AG04450 (cell line): ENCODE data around the gene TM9SF3. TPM values are rescaled to one million over a fixed set of nuclear protein-coding genes. Genes with fewer than 3 reads are reported as not detected.
"Not testable (repeated sequence)": the region's sequence is repeated elsewhere in the genome, so short reads cannot be mapped to it uniquely, and the experiment has no call there.

Source experiments
- CTCF ChIA-PET: fragments of 300-600, 350-600 bp; formaldehyde crosslinking; extraction: SDS; loops from one replicate; lab custom pipeline; 2022; ENCODE audit warnings: antibody characterized with exemption, inconsistent platforms; lab: Charles Lee
- POLR2A ChIA-PET: fragments of 350-600 bp; formaldehyde crosslinking; extraction: SDS; loops from one replicate; lab custom pipeline; 2021; ENCODE audit warnings: antibody characterized with exemption, inconsistent platforms; lab: Yijun Ruan, JAX
- DNase-seq: peaks from one replicate; pipeline ENCODE4 v3.0.0-alpha.2; 2011; ENCODE audit warnings: low read depth, low spot score
- H3K27ac ChIP-seq: one replicate; pipeline ENCODE4 v1.5.1; 2012; ENCODE audit warnings: low read depth, low read length, control low read depth
- H3K27me3 ChIP-seq: one replicate; pipeline ENCODE4 v1.6.0; 2012; ENCODE audit warnings: low read length; ENCODE audit not compliant: control insufficient read depth, insufficient read depth
- H3K4me3 ChIP-seq: 2 replicates; pipeline ENCODE4 v1.5.1; 2011; ENCODE audit warnings: mild to moderate bottlenecking, low read depth, low read length, control low read depth
- H3K9me3 ChIP-seq: 2 replicates; pipeline ENCODE4 v1.5.1; 2012; ENCODE audit warnings: low read length; ENCODE audit not compliant: control insufficient read depth, insufficient read depth
- polyA plus RNA-seq: library from polyadenylated mRNA; depleted of rRNA; stranded (reverse); fragments of >200 nt; gene quantifications from 2 replicates; pipeline ENCODE4 v1.2.3, GENCODE V29; 2011
- TF ChIP-seq, protein P1 (sequence below): IDR thresholded peaks from 2 replicates; pipeline ENCODE4 v1.5.1; 2011; ENCODE audit warnings: low read depth, low read length, control low read depth, inconsistent platforms

Gene TM9SF3
- polyA plus RNA-seq, 1 experiment: 90.7 TPM

DNA sequence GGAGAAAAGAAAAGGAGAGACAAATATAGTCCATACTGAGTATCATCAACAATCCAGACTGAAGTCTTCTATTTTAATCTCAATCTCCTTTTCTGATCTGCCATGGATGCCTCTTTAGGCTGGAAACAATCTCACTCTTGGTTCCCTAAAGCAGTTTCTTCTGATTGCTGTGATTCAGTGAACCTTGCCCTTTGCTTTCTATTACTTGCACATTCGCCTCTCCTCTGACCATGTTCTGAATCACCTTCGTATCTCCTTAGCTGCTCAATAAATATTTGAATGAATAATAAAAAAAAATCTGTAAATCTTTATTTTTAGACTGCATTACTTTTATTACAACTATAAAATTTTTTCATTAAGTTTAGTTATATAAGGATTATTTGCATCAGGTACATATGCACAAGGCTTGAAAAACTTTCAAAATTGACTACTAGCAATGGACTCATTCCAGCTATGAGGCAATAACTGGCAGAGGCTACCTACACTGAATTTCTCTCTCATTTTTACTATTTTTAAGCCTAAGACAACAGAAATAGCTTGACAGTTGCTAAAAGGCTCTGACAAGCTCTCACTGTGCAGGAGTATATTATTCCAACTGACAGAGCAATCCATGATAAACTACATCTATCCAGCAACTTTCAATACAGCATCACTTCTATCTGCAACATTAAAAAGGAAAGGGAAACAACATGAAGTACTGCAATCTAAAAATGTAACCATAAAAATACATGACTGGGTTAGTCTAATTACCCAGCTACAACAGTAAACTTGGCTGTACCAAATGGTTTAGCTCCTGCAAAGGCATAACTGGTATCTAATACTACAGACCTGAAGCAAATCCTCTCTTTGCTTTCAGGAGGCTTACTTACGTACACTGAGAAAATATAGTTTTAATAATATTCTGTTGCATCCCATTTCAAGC lies 25.6 kb downstream of the TM9SF3 start:
- ChIA-PET POLR2A (no interaction called here), CTCF (no interaction called here)
- no peak for DNase-seq
- H3K27ac ChIP-seq: no peak overlapping the region
- H3K4me3 ChIP-seq: no peak overlapping the region
- TF ChIP-seq, protein P1, sequence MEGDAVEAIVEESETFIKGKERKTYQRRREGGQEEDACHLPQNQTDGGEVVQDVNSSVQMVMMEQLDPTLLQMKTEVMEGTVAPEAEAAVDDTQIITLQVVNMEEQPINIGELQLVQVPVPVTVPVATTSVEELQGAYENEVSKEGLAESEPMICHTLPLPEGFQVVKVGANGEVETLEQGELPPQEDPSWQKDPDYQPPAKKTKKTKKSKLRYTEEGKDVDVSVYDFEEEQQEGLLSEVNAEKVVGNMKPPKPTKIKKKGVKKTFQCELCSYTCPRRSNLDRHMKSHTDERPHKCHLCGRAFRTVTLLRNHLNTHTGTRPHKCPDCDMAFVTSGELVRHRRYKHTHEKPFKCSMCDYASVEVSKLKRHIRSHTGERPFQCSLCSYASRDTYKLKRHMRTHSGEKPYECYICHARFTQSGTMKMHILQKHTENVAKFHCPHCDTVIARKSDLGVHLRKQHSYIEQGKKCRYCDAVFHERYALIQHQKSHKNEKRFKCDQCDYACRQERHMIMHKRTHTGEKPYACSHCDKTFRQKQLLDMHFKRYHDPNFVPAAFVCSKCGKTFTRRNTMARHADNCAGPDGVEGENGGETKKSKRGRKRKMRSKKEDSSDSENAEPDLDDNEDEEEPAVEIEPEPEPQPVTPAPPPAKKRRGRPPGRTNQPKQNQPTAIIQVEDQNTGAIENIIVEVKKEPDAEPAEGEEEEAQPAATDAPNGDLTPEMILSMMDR: no peak
- no peaks in the 10 kb centered on the region for H3K27me3 ChIP-seq
- no peaks in the 10 kb centered on the region for H3K9me3 ChIP-seq

- Histone ChIP-seq H3K9me3 (no peaks in the 10 kb centered on the region), H3K27me3 (no peaks in the 10 kb centered on the region), H3K27ac (no peak overlapping the region), H3K4me3 (no peak overlapping the region)
- DNase-seq: no peak
- POLR2A ChIA-PET: no interaction called here
- CTCF ChIA-PET: no interaction called here
- TF ChIP-seq, protein P1: no peak
These were observed 26.3 kb downstream of the TM9SF3 start for GRCh38 chr10:96560489-96560888.

GRCh38 chr10:96556003-96556402 lies 30.8 kb downstream of the TM9SF3 start:
- no peak for DNase-seq
- no peaks in the 10 kb centered on the region for H3K27me3 ChIP-seq
- ChIA-PET POLR2A (no interaction called here), CTCF (interaction anchor here (0.7 to 1.5 kb wide), 3 partner anchors 41 to 161 kb away, joined by 3 to 7 read pairs (median 3); partner anchors contain the start of gene TLL2)
- H3K4me3 ChIP-seq: no peak overlapping the region
- H3K27ac ChIP-seq: no peak overlapping the region
- no peaks in the 10 kb centered on the region for H3K9me3 ChIP-seq
- TF ChIP-seq, protein P1: peak; percentile 22

DNA sequence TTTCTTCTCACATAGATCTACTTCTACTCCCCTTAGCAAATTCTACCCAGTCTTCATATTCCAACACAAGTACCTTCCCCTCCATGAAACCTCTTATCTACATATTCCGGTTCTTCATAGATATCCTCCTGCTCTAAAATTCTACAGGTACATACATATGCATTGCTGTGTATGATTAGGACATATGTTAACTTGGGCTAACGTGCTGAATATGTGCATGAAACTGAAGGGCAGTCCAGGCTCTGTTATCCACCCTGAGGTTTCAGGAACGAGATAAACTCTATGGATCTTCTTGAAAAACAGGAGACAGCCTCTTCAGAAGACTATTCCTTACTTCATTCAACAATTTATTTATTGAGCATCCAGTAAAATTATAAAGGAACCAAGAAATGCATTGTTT lies 31.5 kb downstream of the TM9SF3 start:
- TF ChIP-seq, protein P1: no peak
- no peaks in the 10 kb centered on the region for H3K9me3 ChIP-seq
- ChIA-PET CTCF (interaction anchor here (0.6 to 1.5 kb wide), 2 partner anchors 42 to 213 kb away, joined by 3 to 7 read pairs; partner anchors contain the start of gene TLL2), POLR2A (no interaction called here)
- no peak for DNase-seq
- no peaks in the 10 kb centered on the region for H3K27me3 ChIP-seq
- no peak overlapping the region for H3K27ac ChIP-seq
- H3K4me3 ChIP-seq: no peak overlapping the region

- H3K9me3 ChIP-seq: no peaks in the 10 kb centered on the region
- no peak overlapping the region for H3K4me3 ChIP-seq
- no peak overlapping the region for H3K27ac ChIP-seq
- POLR2A ChIA-PET: no interaction called here
- CTCF ChIA-PET: no interaction called here
- DNase-seq: no peak
- TF ChIP-seq, protein P1: no peak
- no peaks in the 10 kb centered on the region for H3K27me3 ChIP-seq
These were observed 38.2 kb downstream of the TM9SF3 start for GRCh38 chr10:96548589-96548988.

GRCh38 chr10:96545558-96545957 lies 41.3 kb downstream of the TM9SF3 start:
- H3K27ac ChIP-seq, POLR2A ChIA-PET, H3K4me3 ChIP-seq, H3K9me3 ChIP-seq, DNase-seq, H3K27me3 ChIP-seq: not testable (repeated sequence)
- CTCF ChIA-PET: interaction anchor here (2.6 kb wide), 1 partner anchor 31 kb away, joined by 15 read pairs; the partner anchor contains the start of gene TLL2
